Gastroesophageal sphincter (tissue), 3 donors: Measurements from ENCODE around the gene PYDC1.

Experiments
- CTCF ChIP-seq, 4 experiments: fragments of 200-600 bp in 2 of 4; fragments of 450-650 bp in 2 of 4; sonication (generic) in 1 of 4; IDR thresholded peaks; one replicate each; pipeline ENCODE4 v1.5.1; 2017 to 2019; ENCODE audit warnings: antibody characterized with exemption in 4 of 4, mild to moderate bottlenecking in 2 of 4, moderate library complexity in 2 of 4
- EP300 ChIP-seq: sonication (generic); formaldehyde crosslinking; IDR thresholded peaks from one replicate; pipeline ENCODE4 v1.6.1; 2017; ENCODE audit warnings: antibody characterized with exemption, mild to moderate bottlenecking
- POLR2AphosphoS5 ChIP-seq: sonication (generic); formaldehyde crosslinking; IDR thresholded peaks from one replicate; pipeline ENCODE4 v1.6.1; 2017; ENCODE audit warnings: antibody characterized with exemption

GRCh38 chr16:31219154-31219741 is 2.3 kb upstream of the PYDC1 start:
- no peak for TF ChIP-seq POLR2AphosphoS5
- no peak for TF ChIP-seq CTCF (IDR thresholded peaks at IDR 0.05)
- TF ChIP-seq EP300 = no peak
